DND-41 (cell line): Measurements from ENCODE around the gene PPP6R2.

Experiments used
- ATAC-seq: fragments of 200-7000 bp; cut with Tn5 transposase; 3 replicates; pipeline ENCODE4 v1.9.1; 2021; ENCODE audit warnings: low read depth; ENCODE audit not compliant: insufficient read depth
- DNase-seq: peaks from one replicate; pipeline ENCODE4 v3.0.0-alpha.2; 2020
- H2AFZ ChIP-seq: 2 replicates; pipeline ENCODE4 v1.6.0; 2012; ENCODE audit warnings: low read depth, low read length
- H3K27ac ChIP-seq: 2 replicates; pipeline ENCODE4 v1.5.1; 2012; ENCODE audit warnings: low read length, inconsistent platforms
- H3K27me3 ChIP-seq: fragments of 200-600 bp; sonication (generic); 2 replicates; pipeline ENCODE4 v1.6.0; 2012; ENCODE audit warnings: low read length, mild to moderate bottlenecking, inconsistent platforms; ENCODE audit not compliant: insufficient read depth, poor library complexity
- H3K36me3 ChIP-seq: 2 replicates; pipeline ENCODE4 v1.5.1; 2012; ENCODE audit warnings: low read length, inconsistent platforms; ENCODE audit not compliant: insufficient read depth
- H3K4me1 ChIP-seq: 2 replicates; pipeline ENCODE4 v1.5.1; 2012; ENCODE audit warnings: mild to moderate bottlenecking, low read length; ENCODE audit not compliant: insufficient read depth
- H3K4me2 ChIP-seq: 2 replicates; pipeline ENCODE4 v1.6.0; 2012; ENCODE audit warnings: mild to moderate bottlenecking, moderate library complexity, low read length, inconsistent platforms; ENCODE audit not compliant: insufficient read depth
- H3K4me3 ChIP-seq, 2 experiments: fragments of 200-600 bp in 1 of 2; shearing (Covaris generic) in 1 of 2; 2 replicates each; pipeline ENCODE4 v1.5.1; 2012 to 2016; ENCODE audit warnings: inconsistent platforms in 2 of 2, low read length in 2 of 2, mild to moderate bottlenecking in 2 of 2, low read depth in 1 of 2, moderate library complexity in 1 of 2
- H3K79me2 ChIP-seq: 2 replicates; pipeline ENCODE4 v1.6.0; 2012; ENCODE audit warnings: low read length, inconsistent platforms; ENCODE audit not compliant: insufficient read depth
- H3K9ac ChIP-seq: 2 replicates; pipeline ENCODE4 v1.6.0; 2012; ENCODE audit warnings: low read depth, mild to moderate bottlenecking, inconsistent platforms, low read length, moderate library complexity
- H3K9me3 ChIP-seq: 2 replicates; pipeline ENCODE4 v1.5.1; 2012; ENCODE audit warnings: low read length, moderate library complexity, mild to moderate bottlenecking, inconsistent platforms; ENCODE audit not compliant: insufficient read depth, severe bottlenecking
- H4K20me1 ChIP-seq: 2 replicates; pipeline ENCODE4 v1.6.0; 2012; ENCODE audit warnings: low read length; ENCODE audit not compliant: insufficient read depth
- EZH2 ChIP-seq: IDR thresholded peaks from 3 replicates; pipeline ENCODE4 v1.6.1; 2012; ENCODE audit warnings: borderline replicate concordance, low read depth, mild to moderate bottlenecking, moderate library complexity, low read length, inconsistent platforms; ENCODE audit not compliant: severe bottlenecking
- TF ChIP-seq, protein P1 (sequence below): IDR thresholded peaks from 2 replicates; pipeline ENCODE4 v1.5.1; 2012; ENCODE audit warnings: borderline replicate concordance, low read length, moderate library complexity, mild to moderate bottlenecking; ENCODE audit not compliant: poor library complexity, severe bottlenecking; ENCODE audit errors: extremely low read depth

PPP6R2 gene

DNA sequence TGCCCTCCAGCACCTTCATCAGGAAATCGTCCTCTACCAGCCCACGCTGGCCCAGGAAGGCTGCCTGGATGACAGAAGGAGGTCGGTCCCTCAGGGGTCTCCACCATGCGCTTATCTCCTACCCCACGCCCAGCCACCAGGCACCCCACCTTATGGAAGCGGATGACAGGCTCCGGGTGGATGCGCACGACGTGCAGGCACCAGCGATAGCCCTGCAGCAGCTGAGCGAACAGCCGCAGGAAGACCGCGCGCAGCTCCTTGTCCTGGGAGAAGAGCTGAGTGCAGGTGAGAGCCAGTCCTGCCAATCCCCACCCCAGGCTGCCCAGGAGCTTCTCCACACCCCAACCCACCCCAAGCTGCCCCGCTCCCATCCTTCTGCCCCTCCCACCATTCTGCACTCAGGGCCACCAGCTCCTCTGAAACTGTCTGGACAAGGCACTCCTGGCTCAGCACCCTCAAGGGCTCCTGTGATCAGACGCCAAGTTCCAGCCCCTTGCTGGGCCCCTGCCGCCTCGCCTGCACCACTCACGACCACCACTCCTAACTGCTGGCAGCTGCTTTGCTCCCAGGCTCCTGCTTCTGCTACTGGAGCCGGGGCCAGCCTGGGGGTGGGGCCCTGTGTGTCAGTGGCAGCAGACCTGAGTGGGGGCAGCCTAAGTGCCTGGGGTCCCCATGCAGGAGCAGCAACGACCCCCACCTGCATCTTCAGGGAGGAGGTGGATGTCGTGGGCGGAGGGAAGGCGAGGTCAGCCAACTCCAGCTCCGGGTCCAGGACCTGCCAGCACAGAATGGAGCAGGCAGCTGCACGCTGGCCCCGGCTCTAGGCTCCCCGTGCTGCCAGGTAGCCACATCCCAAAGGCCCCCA lies 122.2 kb downstream of the PPP6R2 start:
- TF ChIP-seq, protein P1, sequence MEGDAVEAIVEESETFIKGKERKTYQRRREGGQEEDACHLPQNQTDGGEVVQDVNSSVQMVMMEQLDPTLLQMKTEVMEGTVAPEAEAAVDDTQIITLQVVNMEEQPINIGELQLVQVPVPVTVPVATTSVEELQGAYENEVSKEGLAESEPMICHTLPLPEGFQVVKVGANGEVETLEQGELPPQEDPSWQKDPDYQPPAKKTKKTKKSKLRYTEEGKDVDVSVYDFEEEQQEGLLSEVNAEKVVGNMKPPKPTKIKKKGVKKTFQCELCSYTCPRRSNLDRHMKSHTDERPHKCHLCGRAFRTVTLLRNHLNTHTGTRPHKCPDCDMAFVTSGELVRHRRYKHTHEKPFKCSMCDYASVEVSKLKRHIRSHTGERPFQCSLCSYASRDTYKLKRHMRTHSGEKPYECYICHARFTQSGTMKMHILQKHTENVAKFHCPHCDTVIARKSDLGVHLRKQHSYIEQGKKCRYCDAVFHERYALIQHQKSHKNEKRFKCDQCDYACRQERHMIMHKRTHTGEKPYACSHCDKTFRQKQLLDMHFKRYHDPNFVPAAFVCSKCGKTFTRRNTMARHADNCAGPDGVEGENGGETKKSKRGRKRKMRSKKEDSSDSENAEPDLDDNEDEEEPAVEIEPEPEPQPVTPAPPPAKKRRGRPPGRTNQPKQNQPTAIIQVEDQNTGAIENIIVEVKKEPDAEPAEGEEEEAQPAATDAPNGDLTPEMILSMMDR = no peak
- no peak for TF ChIP-seq EZH2
- no peaks in the 10 kb centered on the region for H3K27me3 ChIP-seq
- no peak for DNase-seq
- H2AFZ ChIP-seq = no peak overlapping the region
- no peak overlapping the region for H3K9ac ChIP-seq
- H3K36me3 ChIP-seq = peaks cover 80% of the 10 kb centered on the region
- ATAC-seq = no peak
- H3K4me2 ChIP-seq = no peak overlapping the region
- H4K20me1 ChIP-seq = peaks cover 90% of the 10 kb centered on the region
- peak overlapping the region; percentile 18; the same call in 1 of the 2 replicates for H3K27ac ChIP-seq
- H3K4me3 ChIP-seq = no peak overlapping the region
- peaks cover 56% of the 10 kb centered on the region for H3K79me2 ChIP-seq
- H3K4me1 ChIP-seq = peaks cover 27% of the 10 kb centered on the region
- H3K9me3 ChIP-seq = no peaks in the 10 kb centered on the region

DNA sequence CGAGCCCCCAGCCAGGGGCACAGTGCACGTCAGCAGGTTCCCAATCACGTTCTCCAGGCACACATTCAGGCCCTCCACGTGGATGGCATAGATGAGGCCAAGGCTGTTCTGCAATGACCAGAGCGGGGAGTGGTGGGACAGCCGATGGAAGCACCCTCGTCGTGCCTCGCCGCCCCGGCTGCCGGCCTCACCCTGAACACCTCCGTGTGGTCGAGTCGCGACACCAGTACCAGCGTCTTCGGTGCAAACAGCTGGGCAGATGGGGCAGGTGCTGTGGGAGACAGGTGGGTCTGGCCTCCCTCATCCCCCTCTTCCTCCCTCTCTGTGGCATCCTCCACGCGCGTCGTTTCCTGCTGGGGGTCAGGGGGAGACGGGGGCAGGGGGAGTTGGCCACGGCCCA lies 124.2 kb downstream of the PPP6R2 start:
- Histone ChIP-seq H3K9ac (no peak overlapping the region), H3K9me3 (no peaks in the 10 kb centered on the region), H3K4me2 (no peak overlapping the region), H3K4me3 (no peak overlapping the region), H2AFZ (no peak overlapping the region), H3K36me3 (peaks cover 76% of the 10 kb centered on the region), H3K27ac (peak overlapping the region; percentile 92; the same call in 1 of the 2 replicates), H3K4me1 (peaks cover 48% of the 10 kb centered on the region), H3K79me2 (peaks cover 76% of the 10 kb centered on the region), H4K20me1 (peaks cover 92% of the 10 kb centered on the region), H3K27me3 (no peaks in the 10 kb centered on the region)
- no peak for ATAC-seq
- TF ChIP-seq, protein P1 = no peak
- TF ChIP-seq EZH2 = no peak
- DNase-seq = no peak

DNA sequence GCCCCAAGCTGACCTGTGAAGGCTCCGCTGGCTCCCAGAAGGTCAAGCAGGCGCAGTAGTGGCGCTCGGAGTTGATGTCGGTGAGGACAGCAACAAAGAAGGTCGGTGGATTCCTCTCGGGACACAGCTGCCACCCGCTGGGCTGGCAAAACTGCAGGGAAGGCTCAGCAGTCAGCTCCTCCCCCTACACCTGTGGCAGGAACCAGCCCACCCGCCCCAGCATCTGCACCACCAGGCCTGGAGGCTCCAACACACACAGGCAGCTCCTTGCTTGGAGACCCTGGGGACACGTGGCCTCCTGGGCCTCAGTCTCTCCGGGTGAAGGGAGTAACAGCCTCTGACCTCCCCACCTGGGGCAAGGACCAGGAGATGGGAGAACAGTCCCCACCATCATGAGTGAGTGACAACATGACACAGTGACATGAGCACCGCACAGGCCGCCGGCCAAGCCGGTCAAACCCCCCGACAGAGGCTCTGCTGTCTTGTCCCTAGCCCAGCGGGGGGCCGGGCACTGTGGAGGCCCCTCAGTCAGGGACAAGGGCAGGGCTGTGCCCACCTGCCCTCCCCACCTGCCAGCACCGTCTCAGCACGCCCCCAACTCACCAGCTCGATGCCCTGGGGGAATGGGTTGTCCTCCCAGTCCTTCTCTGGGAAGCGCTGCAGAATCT lies 124.8 kb downstream of the PPP6R2 start:
- Histone ChIP-seq H3K4me3 (no peak overlapping the region), H3K9ac (peak overlapping the region; percentile 52), H3K4me2 (peak overlapping the region; percentile 99), H3K36me3 (peaks cover 76% of the 10 kb centered on the region), H3K27me3 (no peaks in the 10 kb centered on the region), H4K20me1 (peaks cover 92% of the 10 kb centered on the region), H3K4me1 (peaks cover 54% of the 10 kb centered on the region), H3K9me3 (no peaks in the 10 kb centered on the region), H2AFZ (no peak overlapping the region), H3K79me2 (peaks cover 80% of the 10 kb centered on the region), H3K27ac (peak overlapping the region; percentile 92)
- TF ChIP-seq EZH2 = no peak
- TF ChIP-seq, protein P1 = no peak
- DNase-seq (no peak), ATAC-seq (no peak)
